Forelimb muscle (tissue), 1 donor: ENCODE results near the gene PCK1. TPM values are rescaled to one million over a fixed set of nuclear protein-coding genes. Genes with fewer than 3 reads are reported as not detected.

Experiments
- DNase-seq: peaks from one replicate; pipeline ENCODE4 v3.0.0-alpha.2; 2013; ENCODE audit warnings: low read depth
- polyA plus RNA-seq: library from polyadenylated mRNA; unstranded; fragments of 120-200 nt; gene quantifications from one replicate; pipeline ENCODE4 v1.2.1, GENCODE V29; 2013; ENCODE audit not compliant: insufficient read length

Gene PCK1
- polyA plus RNA-seq, 1 donor, result 0.24 TPM

- no peak for DNase-seq
Measured at GRCh38 chr20:57576617-57577550, 16.0 kb downstream of the PCK1 start.

GRCh38 chr20:57577679-57578475, 17.0 kb downstream of the PCK1 start:
- no peak for DNase-seq

- no peak for DNase-seq
Measured at GRCh38 chr20:57578476-57579165, 17.7 kb downstream of the PCK1 start.

- no peak for DNase-seq
Measured at GRCh38 chr20:57579331-57579897, 18.5 kb downstream of the PCK1 start.

GRCh38 chr20:57579898-57580447, 19.1 kb downstream of the PCK1 start:
- DNase-seq, result no peak

- DNase-seq, result no peak
Measured at GRCh38 chr20:57580478-57581201, 19.7 kb downstream of the PCK1 start.

GRCh38 chr20:57581202-57582028, 20.5 kb downstream of the PCK1 start:
- no peak for DNase-seq

- DNase-seq, result no peak
Measured at GRCh38 chr20:57582029-57582378, 21.1 kb downstream of the PCK1 start.

- DNase-seq, result peak; percentile 63
Measured at GRCh38 chr20:57582432-57583288, 21.8 kb downstream of the PCK1 start.

GRCh38 chr20:57583289-57584257, 22.7 kb downstream of the PCK1 start:
- DNase-seq, result no peak

GRCh38 chr20:57584768-57585461, 24.0 kb downstream of the PCK1 start:
- DNase-seq, result no peak

- DNase-seq, result no peak
Measured at GRCh38 chr20:57585466-57586213, 24.7 kb downstream of the PCK1 start.

GRCh38 chr20:57586370-57586793, 25.5 kb downstream of the PCK1 start:
- no peak for DNase-seq

GRCh38 chr20:57586943-57587277, 26.0 kb downstream of the PCK1 start:
- no peak for DNase-seq

- no peak for DNase-seq
Measured at GRCh38 chr20:57587278-57587988, 26.5 kb downstream of the PCK1 start.

- DNase-seq, result no peak
Measured at GRCh38 chr20:57587989-57588377, 27.1 kb downstream of the PCK1 start.
